Effector memory CD4-positive, alpha-beta T cell (primary cell): ENCODE data around the gene TP73.

Experiments
- DNase-seq, 3 donors: peaks; one replicate each; pipeline ENCODE4 v3.0.0-alpha.2; 2020
- H3K27ac ChIP-seq: 2 replicates; pipeline ENCODE4 v1.7.0; 2013; ENCODE audit warnings: mild to moderate bottlenecking, low read length, moderate library complexity; ENCODE audit not compliant: insufficient read depth, poor library complexity, severe bottlenecking
- H3K27me3 ChIP-seq: replicated peaks from 2 replicates; pipeline ENCODE4 v1.7.0; 2013; ENCODE audit warnings: mild to moderate bottlenecking, low read length; ENCODE audit not compliant: insufficient read depth, control insufficient read depth, poor library complexity, severe bottlenecking
- H3K36me3 ChIP-seq: 2 replicates; pipeline ENCODE4 v1.7.0; 2013; ENCODE audit warnings: mild to moderate bottlenecking, low read length, moderate library complexity; ENCODE audit not compliant: control insufficient read depth, insufficient read depth
- H3K4me1 ChIP-seq: 2 replicates; pipeline ENCODE4 v1.7.0; 2013; ENCODE audit warnings: low read length, mild to moderate bottlenecking; ENCODE audit not compliant: control insufficient read depth, insufficient read depth, poor library complexity, severe bottlenecking
- H3K4me3 ChIP-seq: 2 replicates; pipeline ENCODE4 v1.7.0; 2013; ENCODE audit warnings: low read length, low read depth, mild to moderate bottlenecking; ENCODE audit not compliant: insufficient read depth, poor library complexity, severe bottlenecking
- H3K9me3 ChIP-seq: 2 replicates; pipeline ENCODE4 v1.7.0; 2013; ENCODE audit warnings: mild to moderate bottlenecking, low read length, moderate library complexity; ENCODE audit not compliant: control insufficient read depth

The TP73 gene

DNA sequence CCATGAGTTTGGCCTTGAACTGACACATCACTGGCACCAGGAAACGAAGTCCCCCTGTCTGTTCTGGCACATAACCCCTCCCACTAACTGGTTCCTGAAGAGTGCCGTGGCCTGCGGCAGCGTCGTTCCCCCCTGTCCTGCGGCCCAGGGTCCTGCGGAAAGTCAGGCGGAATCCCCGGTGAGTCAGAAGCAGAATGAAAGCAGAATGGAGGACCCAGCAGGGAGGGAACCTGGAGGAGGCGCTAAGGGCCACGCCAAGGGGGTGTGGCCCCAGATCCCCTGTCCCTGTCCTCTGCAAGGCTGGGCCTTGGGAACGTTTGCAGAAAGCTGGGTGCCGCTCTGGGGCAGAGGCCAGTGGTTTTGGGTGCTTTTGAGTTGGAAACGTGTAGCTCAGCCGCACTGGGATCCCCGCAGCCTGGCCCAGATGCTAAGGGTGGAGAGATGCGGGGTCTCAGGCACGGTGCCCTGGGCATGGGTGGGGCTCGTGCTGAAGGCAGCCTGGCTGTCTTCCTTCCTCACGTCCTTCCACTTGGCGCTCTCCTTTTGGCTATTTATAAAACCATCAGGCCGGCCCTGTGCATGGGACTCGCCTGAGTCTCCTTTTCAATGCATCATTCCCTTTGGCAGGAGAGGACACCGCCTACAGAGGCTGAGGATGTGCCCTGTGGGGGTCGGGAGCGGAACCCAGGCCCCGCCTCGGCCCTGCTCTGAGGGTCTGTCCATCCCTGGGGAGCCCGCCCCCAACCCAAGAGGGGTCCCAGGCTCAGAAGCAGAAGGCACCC, 36.2 kb downstream of the TP73 start:
- Histone ChIP-seq H3K4me1 (no peaks in the 10 kb centered on the region), H3K27me3 (no peaks in the 10 kb centered on the region), H3K27ac (no peak overlapping the region), H3K4me3 (no peak overlapping the region), H3K36me3 (no peaks in the 10 kb centered on the region), H3K9me3 (no peaks in the 10 kb centered on the region)
- no peak for DNase-seq

DNA sequence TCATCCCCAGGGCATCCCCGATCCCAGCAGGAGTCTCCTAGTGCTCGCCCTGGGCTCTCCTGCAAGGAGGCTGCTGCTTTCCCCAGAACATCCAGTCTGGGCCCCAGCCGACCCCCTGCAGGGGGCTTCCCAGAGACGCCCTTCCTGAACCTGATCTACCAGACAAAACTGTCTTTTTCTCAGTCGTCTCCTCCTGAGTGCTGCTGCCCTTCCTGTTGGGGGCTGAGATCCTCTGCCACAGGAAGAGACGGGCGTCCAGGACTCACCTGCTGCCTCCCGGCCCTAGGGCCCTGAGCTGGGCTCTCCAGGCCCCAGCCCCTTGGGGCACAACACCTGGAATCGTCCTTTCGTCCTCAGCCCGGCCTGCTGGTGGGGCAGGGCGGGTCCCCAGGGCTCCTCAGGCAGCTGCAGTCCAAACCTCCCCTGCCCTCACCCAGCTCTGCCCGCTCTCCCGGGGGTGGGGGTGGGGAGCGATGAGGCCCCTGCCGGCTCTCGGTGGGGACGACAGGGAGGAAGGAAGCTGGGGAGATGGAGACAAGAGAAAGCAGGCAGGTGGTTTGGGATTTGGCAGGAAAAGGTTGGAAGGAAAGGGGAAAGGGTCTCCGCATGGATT, 36.9 kb downstream of the TP73 start:
- H3K27me3 ChIP-seq: no peaks in the 10 kb centered on the region
- H3K27ac ChIP-seq: no peak overlapping the region
- DNase-seq: no peak
- no peaks in the 10 kb centered on the region for H3K4me1 ChIP-seq
- H3K36me3 ChIP-seq: no peaks in the 10 kb centered on the region
- no peak overlapping the region for H3K4me3 ChIP-seq
- no peaks in the 10 kb centered on the region for H3K9me3 ChIP-seq

DNA sequence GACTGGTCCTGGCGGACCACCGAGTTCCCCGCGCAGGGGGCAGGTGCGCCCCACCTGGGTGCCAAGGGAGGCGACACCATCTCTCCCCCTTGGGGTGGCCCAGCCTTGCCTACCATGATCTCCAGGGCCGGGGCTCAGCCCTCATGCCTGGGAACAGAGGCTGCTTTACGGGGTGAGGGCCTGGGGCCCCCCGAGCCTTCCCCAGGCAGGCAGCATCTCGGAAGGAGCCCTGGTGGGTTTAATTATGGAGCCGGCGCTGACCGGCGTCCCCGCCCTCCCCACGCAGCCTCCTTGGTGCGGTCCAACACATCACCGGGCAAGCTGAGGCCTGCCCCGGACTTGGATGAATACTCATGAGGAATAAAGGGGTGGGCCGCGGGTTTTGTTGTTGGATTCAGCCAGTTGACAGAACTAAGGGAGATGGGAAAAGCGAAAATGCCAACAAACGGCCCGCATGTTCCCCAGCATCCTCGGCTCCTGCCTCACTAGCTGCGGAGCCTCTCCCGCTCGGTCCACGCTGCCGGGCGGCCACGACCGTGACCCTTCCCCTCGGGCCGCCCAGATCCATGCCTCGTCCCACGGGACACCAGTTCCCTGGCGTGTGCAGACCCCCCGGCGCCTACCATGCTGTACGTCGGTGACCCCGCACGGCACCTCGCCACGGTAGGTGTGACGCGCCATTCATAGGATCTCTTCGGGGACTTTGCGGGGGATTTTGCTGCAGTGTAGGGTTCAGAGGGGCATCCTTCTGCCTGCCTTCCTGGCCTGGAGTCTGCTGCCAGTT, 38.2 kb downstream of the TP73 start:
- H3K4me3 ChIP-seq: no peak overlapping the region
- H3K27me3 ChIP-seq: no peaks in the 10 kb centered on the region
- no peaks in the 10 kb centered on the region for H3K4me1 ChIP-seq
- no peak overlapping the region for H3K27ac ChIP-seq
- no peaks in the 10 kb centered on the region for H3K36me3 ChIP-seq
- no peak for DNase-seq
- H3K9me3 ChIP-seq: no peaks in the 10 kb centered on the region

DNA sequence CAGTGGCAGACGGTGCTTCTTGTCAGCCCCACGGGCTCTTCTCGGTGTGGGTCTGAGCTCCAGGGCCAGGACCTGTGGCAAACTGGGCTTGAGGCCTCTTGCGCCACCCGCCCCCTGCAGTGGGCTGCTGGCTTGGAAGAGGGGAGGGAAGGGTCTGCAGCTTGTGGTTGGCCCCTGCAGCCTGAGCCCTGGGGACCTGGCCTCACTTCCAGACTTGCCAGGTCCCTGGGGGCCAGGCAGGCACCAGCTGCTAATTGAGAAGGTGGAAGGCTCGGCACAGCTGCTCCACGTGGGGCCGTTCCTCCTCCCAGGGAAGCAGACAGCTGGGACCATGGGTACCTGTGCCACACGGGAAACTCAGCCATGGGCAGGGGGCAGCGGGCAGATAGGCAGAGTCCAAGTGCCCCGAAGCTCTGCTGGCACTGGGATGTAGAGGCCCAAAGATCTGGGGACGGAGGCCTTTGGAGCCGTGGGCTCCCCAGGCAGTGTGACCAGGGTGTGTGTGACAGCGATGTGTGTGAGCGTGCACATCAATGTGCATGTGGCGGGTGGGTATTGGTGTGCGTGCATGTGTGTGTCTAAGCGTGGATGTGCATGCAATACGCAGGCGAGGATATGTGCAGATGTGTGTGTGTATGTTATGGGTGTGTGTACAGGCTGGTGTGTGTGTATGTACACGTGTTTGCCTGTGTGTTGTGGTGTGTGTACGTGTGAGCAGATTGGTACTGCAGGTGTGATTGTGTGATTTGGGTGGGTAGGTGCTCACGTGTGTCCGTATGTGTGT, 39.3 kb downstream of the TP73 start:
- DNase-seq: no peak
- Histone ChIP-seq H3K4me1 (no peaks in the 10 kb centered on the region), H3K9me3 (no peaks in the 10 kb centered on the region), H3K4me3 (no peak overlapping the region), H3K36me3 (no peaks in the 10 kb centered on the region), H3K27ac (no peak overlapping the region), H3K27me3 (no peaks in the 10 kb centered on the region)

DNA sequence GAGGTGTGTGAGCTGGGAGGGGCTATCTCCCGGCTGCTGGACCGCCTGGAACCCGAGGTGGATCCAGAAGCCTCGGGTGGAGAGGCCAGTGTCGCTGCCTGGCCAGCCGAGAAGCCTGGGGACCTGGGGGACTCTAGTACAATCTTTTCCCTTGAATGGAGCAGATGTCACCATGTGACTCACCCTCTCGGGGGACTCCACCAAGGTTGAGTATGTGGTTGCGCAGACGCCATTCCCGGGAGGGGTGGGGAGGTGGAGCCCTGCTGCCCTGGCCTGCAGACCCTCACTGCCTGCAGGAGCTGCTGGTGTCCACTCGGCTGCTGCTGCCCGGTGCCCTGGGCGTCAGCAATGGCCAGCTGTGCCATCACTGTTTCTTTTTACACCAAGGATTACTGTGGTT, 40.3 kb downstream of the TP73 start:
- H3K27ac ChIP-seq: no peak overlapping the region
- no peaks in the 10 kb centered on the region for H3K36me3 ChIP-seq
- H3K4me1 ChIP-seq: no peaks in the 10 kb centered on the region
- DNase-seq: no peak
- H3K27me3 ChIP-seq: peaks cover 5% of the 10 kb centered on the region
- H3K4me3 ChIP-seq: no peak overlapping the region
- no peaks in the 10 kb centered on the region for H3K9me3 ChIP-seq

DNA sequence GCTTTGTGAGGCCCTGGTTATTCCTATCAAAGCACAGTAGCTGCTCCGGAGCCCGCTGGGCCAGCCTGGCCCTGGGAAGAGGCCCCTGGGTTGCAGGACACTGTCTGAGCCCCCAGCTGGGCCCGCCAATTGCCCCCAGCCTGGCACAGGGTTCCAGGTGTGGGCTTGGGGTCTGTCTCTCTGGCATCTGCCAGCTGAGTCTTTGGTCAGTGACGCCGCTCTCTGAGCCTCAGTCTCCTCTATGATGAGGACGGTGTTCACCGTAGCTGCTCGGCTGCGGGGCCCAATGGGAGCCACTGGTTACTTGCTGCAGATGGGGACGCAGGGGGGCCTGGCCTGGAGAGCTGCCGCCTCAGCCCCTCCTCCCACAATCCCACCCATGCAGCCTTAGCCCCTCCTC, 41.0 kb downstream of the TP73 start:
- DNase-seq: no peak
- H3K27ac ChIP-seq: no peak overlapping the region
- no peaks in the 10 kb centered on the region for H3K36me3 ChIP-seq
- peaks cover 5% of the 10 kb centered on the region for H3K27me3 ChIP-seq
- H3K4me3 ChIP-seq: no peak overlapping the region
- no peaks in the 10 kb centered on the region for H3K4me1 ChIP-seq
- H3K9me3 ChIP-seq: no peaks in the 10 kb centered on the region

DNA sequence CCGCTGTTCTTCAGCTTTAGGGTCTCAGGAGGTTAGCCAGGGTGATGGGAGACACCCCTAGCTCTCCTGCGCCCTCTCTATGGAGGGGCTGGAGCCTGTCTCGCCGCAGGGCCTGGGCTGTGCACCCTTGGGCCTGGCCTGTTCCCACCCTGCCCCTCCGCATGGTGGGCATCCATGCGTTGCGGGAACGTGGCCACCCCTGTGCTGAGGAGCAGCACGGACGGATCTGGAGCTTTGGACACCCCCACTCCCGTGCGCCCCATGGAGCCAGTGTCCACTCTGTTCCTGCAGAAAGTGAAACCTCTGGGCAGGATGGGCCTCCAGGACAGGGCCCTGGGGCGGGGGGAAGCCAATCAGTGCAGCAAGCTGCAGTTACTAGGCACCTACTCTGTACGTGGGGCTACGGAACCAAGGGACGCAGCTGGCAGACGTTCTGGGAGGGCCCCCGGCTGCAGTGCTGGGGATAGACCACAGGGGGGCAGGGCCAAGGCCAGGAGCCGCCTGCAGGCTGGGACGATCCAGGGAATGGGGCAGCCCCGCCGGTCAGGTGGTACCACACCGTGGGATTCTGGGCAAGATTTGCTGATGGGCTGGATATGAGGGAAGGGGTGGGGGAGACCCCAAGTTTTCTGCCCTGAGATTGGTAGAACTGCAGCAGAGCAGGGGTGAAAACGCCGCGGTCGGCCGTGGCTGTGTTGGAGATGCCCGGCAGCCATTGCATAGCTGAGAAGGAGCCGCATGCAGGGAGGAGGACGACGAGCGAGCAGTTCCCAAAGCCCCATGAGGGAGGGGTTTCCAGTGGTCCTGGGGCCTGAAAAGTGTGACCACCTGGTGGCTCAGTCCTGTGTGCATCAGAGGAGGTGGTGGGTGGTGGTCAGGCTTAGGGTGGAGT, 43.3 kb downstream of the TP73 start:
- Histone ChIP-seq H3K27me3 (peaks cover 5% of the 10 kb centered on the region), H3K4me3 (no peak overlapping the region), H3K36me3 (no peaks in the 10 kb centered on the region), H3K4me1 (no peaks in the 10 kb centered on the region), H3K27ac (no peak overlapping the region), H3K9me3 (no peaks in the 10 kb centered on the region)
- no peak for DNase-seq

DNA sequence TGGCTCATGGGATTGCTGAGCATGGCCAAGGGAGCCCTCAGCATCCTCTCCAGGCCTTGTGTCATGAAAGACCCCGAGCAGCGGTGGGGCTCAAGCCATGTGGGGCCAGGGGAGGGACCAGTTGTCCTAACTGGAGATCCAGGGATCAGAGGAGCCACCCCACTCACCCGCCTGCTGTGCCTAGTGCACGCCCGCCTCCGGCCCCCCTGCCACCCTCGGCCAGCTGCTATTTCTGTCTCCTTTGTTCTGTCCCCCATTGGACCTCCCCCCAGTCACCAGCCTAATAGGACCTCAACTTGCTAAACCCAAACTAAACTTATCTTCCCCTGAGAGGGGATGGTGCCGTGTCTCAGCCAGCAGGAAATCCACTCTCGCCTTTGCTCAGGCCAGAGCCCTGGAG, 44.4 kb downstream of the TP73 start:
- Histone ChIP-seq H3K4me3 (no peak overlapping the region), H3K9me3 (no peaks in the 10 kb centered on the region), H3K36me3 (no peaks in the 10 kb centered on the region), H3K4me1 (no peaks in the 10 kb centered on the region), H3K27me3 (peaks cover 5% of the 10 kb centered on the region), H3K27ac (no peak overlapping the region)
- no peak for DNase-seq

DNA sequence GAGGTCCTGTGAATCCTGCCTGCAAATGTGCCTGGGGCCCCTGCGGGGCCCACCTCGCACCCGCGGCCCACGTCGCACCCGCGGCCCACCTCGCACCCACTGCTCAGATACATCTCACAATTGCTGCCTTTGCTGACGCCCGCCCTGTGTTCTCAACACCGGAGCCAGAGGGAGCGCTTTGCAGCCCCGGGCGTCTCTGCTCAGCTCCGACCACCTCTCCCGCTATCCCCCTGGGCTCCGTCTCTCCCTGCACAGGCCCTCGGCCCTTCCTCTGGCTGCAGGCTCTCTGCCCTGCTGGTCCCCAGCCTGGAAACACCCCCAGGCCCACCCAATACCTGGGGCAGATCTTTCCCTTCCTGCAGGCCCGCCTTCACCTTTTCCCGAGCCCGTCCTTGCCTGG, 44.8 kb downstream of the TP73 start:
- Histone ChIP-seq H3K27ac (no peak overlapping the region), H3K36me3 (no peaks in the 10 kb centered on the region), H3K4me1 (no peaks in the 10 kb centered on the region), H3K9me3 (no peaks in the 10 kb centered on the region), H3K4me3 (no peak overlapping the region), H3K27me3 (peaks cover 5% of the 10 kb centered on the region)
- no peak for DNase-seq
